K562 (cell line): ENCODE measurements around the gene GADD45GIP1. TPM values are rescaled to one million over a fixed set of nuclear protein-coding genes. Genes with fewer than 3 reads are reported as not detected.

Experiments used
- CCAR2 ChIP-seq: fragments of 200-400 bp; formaldehyde crosslinking; IDR thresholded peaks from 2 replicates; pipeline ENCODE4 v1.6.1; 2017; ENCODE audit warnings: mild to moderate bottlenecking, low read depth, low read length
- PHF21A ChIP-seq: fragments of 450-650 bp; IDR thresholded peaks from 2 replicates; pipeline ENCODE4 v1.6.1; 2017; ENCODE audit warnings: low read depth, borderline replicate concordance
- ZNF592 ChIP-seq: fragments of 450-650 bp; IDR thresholded peaks from 2 replicates; pipeline ENCODE4 v1.6.1; 2017; ENCODE audit warnings: antibody characterized with exemption, mild to moderate bottlenecking
- polyA plus RNA-seq, 8 experiments: library from polyadenylated mRNA; depleted of rRNA in 4 of 8; stranded (reverse) in 5 of 8; unstranded in 3 of 8; fragments of >200 nt; fragmentation: Nextera tagmentation in 2 of 8; fragmentation: Illumina TruSeq in 1 of 8; extraction: Ambion mirVana in 2 of 8; extraction: Trizol in 1 of 8; gene quantifications; 2 replicates each; pipeline versions ENCODE4 v1.2.1 to v1.2.3, GENCODE V29; 2011 to 2014; ENCODE audit warnings: inconsistent platforms in 1 of 8, missing spikeins in 1 of 8
- total RNA-seq, 7 experiments: library from RNA; depleted of rRNA in 6 of 7; stranded (reverse); fragments of >200 nt in 6 of 7; fragmentation: Illumina TruSeq in 2 of 7; extraction: Trizol in 2 of 7; gene quantifications; 2 replicates each; pipeline versions ENCODE4 v1.2.1 to v1.2.3, GENCODE V29; 2011 to 2021; ENCODE audit warnings: low replicate concordance in 1 of 7

GADD45GIP1 gene
- total and polyA plus RNA-seq, 9 of the 15 experiments (the other 6 are each of a cell fraction or from before 2014, with no cell fraction given): 5.1 to 161 (median 29.2) TPM

GRCh38 chr19:12937927-12938778 is 18.9 kb downstream of the GADD45GIP1 start, which contains the start of gene CALR (continued):
- TF ChIP-seq ZNF592 (peak; percentile 20; the same call in 1 of the 2 replicates), CCAR2 (no peak), PHF21A (0 out of 2 replicates have a peak, but pooled peaks have one; percentile 14)
